Measurements from ENCODE around the gene RASSF5. TPM values are rescaled to one million over a fixed set of nuclear protein-coding genes. Genes with fewer than 3 reads are reported as not detected.

RASSF5 gene
- total and polyA plus RNA-seq, 2 of the 13 experiments (the other 11 are each of a cell fraction or from before 2014, with no cell fraction given): 0.18 to 0.40 TPM

DNA sequence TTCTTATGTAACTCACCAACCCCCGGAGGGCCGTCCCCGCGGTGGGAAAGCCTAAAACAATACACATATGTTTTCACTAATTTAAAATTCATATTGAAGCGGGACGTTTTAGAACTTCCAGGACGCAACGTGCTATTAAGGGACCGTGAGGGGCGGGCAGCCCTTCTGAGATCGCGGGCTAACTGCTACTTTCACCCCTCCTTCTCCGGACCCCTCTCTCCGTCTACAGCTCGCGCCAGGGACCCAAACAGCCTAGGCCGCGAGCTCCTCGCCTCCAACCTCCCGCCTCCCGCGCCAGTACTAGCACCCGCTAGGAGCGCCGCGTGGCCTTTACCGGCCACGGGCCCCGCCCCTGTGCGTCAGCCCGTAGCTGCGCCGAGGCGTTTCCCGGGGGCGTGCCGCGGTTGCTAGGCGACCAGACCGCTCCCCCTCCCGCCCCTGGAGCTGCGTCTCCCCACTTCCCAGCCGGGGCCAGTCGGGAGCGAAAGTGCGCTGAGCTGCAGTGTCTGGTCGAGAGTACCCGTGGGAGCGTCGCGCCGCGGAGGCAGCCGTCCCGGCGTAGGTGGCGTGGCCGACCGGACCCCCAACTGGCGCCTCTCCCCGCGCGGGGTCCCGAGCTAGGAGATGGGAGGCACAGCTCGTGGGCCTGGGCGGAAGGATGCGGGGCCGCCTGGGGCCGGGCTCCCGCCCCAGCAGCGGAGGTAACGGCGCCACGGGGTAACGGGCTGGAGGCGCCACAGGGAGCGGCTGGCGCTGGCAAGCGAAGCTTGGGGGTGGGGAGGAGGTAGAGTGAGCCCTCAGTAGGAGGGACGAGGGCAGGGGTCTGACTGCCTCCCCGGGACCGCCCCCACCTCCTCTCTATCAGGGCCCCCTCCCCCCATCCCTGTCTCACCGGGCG is 128.0 kb downstream of the RASSF5 start, which contains the start of gene DYRK3 (continued):
- TF ChIP-seq, protein P1, sequence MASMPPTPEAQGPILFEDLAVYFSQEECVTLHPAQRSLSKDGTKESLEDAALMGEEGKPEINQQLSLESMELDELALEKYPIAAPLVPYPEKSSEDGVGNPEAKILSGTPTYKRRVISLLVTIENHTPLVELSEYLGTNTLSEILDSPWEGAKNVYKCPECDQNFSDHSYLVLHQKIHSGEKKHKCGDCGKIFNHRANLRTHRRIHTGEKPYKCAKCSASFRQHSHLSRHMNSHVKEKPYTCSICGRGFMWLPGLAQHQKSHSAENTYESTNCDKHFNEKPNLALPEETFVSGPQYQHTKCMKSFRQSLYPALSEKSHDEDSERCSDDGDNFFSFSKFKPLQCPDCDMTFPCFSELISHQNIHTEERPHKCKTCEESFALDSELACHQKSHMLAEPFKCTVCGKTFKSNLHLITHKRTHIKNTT (CRISPR knock-in tag; IDR thresholded peaks at IDR 0.05): no peak
- TF ChIP-seq HHEX (CRISPR knock-in tag; IDR thresholded peaks at IDR 0.05) (no peak), ZNF501 (CRISPR knock-in tag; IDR thresholded peaks at IDR 0.05) (no peak), PRPF4 (IDR thresholded peaks at IDR 0.05; ENCODE audit: low read depth, low read length, poor library complexity, severe bottlenecking) (no peak), XBP1 (CRISPR knock-in tag; IDR thresholded peaks at IDR 0.05) (no peak), ZNF12 (CRISPR knock-in tag; IDR thresholded peaks at IDR 0.05) (peak; percentile 38; the same call in 1 of the 2 replicates), SMC3 (IDR thresholded peaks at IDR 0.05; ENCODE audit: low read length) (no peak), ZNF557 (CRISPR knock-in tag; IDR thresholded peaks at IDR 0.05) (no peak), ATM (IDR thresholded peaks at IDR 0.05; ENCODE audit: borderline replicate concordance) (no peak), CENPX (CRISPR knock-in tag; IDR thresholded peaks at IDR 0.05) (no peak), KDM3A (CRISPR knock-in tag; IDR thresholded peaks at IDR 0.05; ENCODE audit: low read depth) (peak; percentile 46; the same call in 1 of the 2 replicates), IKZF1 (IDR thresholded peaks at IDR 0.05) (no peak), ZNF878 (CRISPR knock-in tag; IDR thresholded peaks at IDR 0.05) (no peak), ZNF260 (CRISPR knock-in tag; IDR thresholded peaks at IDR 0.05; ENCODE audit: borderline replicate concordance, low read depth) (peak; percentile 75; the same call in 1 of the 2 replicates), ZNF180 (CRISPR knock-in tag; IDR thresholded peaks at IDR 0.05; ENCODE audit: borderline replicate concordance, low read depth) (no peak), CENPT (CRISPR knock-in tag; IDR thresholded peaks at IDR 0.05; ENCODE audit: low read depth) (no peak; the same call in 1 of the 2 replicates), GATAD2A (CRISPR knock-in tag; IDR thresholded peaks at IDR 0.05) (no peak; the same call in 1 of the 2 replicates), SNAI1 (CRISPR knock-in tag; IDR thresholded peaks at IDR 0.05; ENCODE audit: borderline replicate concordance) (no peak), ZNF138 (CRISPR knock-in tag; IDR thresholded peaks at IDR 0.05; ENCODE audit: low read depth) (peak; percentile 48; the same call in 1 of the 2 replicates), ZNF644 (CRISPR knock-in tag; IDR thresholded peaks at IDR 0.05; ENCODE audit: low read depth) (no peak), ZNF672 (CRISPR knock-in tag; IDR thresholded peaks at IDR 0.05) (no peak), NR3C1 (CRISPR knock-in tag; IDR thresholded peaks at IDR 0.05) (no peak), ZNF333 (CRISPR knock-in tag; IDR thresholded peaks at IDR 0.05; ENCODE audit: borderline replicate concordance) (peak; percentile 90; the same call in 1 of the 2 replicates)
- TF ChIP-seq, protein P2, sequence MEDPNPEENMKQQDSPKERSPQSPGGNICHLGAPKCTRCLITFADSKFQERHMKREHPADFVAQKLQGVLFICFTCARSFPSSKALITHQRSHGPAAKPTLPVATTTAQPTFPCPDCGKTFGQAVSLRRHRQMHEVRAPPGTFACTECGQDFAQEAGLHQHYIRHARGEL (CRISPR knock-in tag; IDR thresholded peaks at IDR 0.05): peak; percentile 81
- TF ChIP-seq, protein P3, sequence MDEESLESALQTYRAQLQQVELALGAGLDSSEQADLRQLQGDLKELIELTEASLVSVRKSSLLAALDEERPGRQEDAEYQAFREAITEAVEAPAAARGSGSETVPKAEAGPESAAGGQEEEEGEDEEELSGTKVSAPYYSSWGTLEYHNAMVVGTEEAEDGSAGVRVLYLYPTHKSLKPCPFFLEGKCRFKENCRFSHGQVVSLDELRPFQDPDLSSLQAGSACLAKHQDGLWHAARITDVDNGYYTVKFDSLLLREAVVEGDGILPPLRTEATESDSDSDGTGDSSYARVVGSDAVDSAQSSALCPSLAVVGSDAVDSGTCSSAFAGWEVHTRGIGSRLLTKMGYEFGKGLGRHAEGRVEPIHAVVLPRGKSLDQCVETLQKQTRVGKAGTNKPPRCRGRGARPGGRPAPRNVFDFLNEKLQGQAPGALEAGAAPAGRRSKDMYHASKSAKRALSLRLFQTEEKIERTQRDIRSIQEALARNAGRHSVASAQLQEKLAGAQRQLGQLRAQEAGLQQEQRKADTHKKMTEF (CRISPR knock-in tag; IDR thresholded peaks at IDR 0.05): peak; percentile 59
- TF ChIP-seq, protein P4, sequence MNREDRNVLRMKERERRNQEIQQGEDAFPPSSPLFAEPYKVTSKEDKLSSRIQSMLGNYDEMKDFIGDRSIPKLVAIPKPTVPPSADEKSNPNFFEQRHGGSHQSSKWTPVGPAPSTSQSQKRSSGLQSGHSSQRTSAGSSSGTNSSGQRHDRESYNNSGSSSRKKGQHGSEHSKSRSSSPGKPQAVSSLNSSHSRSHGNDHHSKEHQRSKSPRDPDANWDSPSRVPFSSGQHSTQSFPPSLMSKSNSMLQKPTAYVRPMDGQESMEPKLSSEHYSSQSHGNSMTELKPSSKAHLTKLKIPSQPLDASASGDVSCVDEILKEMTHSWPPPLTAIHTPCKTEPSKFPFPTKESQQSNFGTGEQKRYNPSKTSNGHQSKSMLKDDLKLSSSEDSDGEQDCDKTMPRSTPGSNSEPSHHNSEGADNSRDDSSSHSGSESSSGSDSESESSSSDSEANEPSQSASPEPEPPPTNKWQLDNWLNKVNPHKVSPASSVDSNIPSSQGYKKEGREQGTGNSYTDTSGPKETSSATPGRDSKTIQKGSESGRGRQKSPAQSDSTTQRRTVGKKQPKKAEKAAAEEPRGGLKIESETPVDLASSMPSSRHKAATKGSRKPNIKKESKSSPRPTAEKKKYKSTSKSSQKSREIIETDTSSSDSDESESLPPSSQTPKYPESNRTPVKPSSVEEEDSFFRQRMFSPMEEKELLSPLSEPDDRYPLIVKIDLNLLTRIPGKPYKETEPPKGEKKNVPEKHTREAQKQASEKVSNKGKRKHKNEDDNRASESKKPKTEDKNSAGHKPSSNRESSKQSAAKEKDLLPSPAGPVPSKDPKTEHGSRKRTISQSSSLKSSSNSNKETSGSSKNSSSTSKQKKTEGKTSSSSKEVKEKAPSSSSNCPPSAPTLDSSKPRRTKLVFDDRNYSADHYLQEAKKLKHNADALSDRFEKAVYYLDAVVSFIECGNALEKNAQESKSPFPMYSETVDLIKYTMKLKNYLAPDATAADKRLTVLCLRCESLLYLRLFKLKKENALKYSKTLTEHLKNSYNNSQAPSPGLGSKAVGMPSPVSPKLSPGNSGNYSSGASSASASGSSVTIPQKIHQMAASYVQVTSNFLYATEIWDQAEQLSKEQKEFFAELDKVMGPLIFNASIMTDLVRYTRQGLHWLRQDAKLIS (CRISPR knock-in tag; IDR thresholded peaks at IDR 0.05): no peak
